Neural progenitor cell (in vitro differentiated cells): ENCODE measurements around the gene SSC5D.
"Not testable (repeated sequence)": the region's sequence is repeated elsewhere in the genome, so short reads cannot be mapped to it uniquely, and the experiment has no call there.

ENCODE experiments used
- CTCF ChIP-seq: fragments of 200-600 bp; sonication (generic); IDR thresholded peaks from 2 replicates; pipeline ENCODE4 v1.5.1; 2017; ENCODE audit warnings: antibody characterized with exemption, mild to moderate bottlenecking
- EZH2phosphoT487 ChIP-seq: fragments of 200-600 bp; sonication (generic); IDR thresholded peaks from 2 replicates; pipeline ENCODE4 v1.6.1; 2017; ENCODE audit warnings: antibody characterized with exemption

- TF ChIP-seq CTCF, EZH2phosphoT487: not testable (repeated sequence)
Measured at GRCh38 chr19:55534280-55534679, 46.0 kb downstream of the SSC5D start.
